Measurements from ENCODE around the gene SH2B2. TPM values are rescaled to one million over a fixed set of nuclear protein-coding genes. Genes with fewer than 3 reads are reported as not detected.
"Not testable (repeated sequence)": the region's sequence is repeated elsewhere in the genome, so short reads cannot be mapped to it uniquely, and the experiment has no call there.

The SH2B2 gene
- total RNA-seq, 2 donors from 2014 or later, result 3.1 to 5.0 TPM

DNA sequence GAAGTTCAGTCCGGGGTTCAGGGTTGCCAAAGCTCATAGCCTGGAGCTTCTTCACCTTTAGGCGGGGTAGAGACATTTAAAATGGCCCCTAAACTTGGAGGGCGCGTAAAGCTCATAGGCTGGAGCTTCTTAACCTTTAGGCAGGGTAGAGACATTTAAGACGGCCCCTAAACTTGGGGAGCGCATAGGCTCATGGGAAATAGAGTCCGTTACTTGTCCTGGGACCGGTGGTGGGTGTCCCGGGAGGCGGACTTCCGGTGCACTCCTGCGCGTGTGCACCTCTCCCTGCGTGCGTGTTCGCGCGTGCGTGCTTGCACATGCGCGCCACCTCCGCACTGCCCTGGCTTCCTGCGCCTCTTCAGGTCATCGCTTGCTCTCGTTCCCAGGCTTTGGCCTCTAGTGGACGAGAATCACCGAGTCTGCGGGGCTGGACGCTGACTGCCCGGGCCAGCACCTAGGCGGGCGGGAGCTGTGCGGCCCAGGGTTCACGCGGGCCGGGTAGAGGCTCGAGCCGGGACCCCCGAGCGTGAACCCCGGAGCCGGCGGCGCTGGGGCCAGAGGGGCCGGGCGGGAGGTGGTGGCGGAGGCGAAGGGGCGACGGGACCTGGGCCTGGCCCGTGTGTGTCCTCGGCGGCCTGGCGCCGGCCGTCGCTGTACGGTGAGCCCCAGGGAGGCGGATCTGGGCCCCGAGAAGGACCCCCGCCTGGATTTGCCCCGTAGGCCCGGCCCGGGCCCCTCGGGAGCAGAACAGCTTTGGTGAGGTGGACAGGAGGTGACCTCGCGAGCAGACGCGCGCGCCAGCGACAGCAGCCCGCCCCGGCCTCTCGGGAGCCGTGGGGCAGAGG is 77.1 kb downstream of the SH2B2 start:
- Histone ChIP-seq H3K27ac (peak overlapping the region; percentile 76), H3K4me3 (peak overlapping the region; percentile 93), H3K9ac (ENCODE audit: low read depth in 2 of 2, low read length in 2 of 2) (peak overlapping the region; percentile 34 to 86)
- H3K27me3 ChIP-seq; H3K9me3 ChIP-seq; intact Hi-C loops (cut with DNase I); H3K36me3 ChIP-seq; H3K4me1 ChIP-seq: not testable (repeated sequence)
- peak; percentile 96 for DNase-seq

DNA sequence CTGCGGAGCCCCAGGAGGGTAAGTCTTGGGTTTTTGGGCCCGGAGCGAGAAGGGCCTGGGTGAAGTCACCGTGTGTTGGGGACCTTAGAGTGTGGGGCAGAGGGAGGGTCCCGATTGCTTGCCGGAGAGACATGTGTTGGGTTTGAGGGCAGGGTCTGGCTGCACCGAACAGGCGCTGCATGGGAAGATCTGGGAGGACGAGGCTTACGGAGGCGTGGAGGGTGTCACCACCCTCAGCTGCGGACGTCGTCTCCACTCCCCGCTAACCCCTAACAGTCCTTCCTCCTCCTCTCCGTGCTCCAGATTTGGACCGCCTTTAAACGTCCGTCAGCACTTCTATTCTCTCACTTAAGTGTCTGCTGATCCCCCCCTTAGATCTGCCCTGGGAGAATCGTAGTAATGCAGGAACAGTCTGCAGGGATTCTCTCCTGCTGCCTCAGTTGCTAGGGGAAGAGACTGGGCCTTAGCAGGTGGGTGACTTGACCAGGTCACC is 77.8 kb downstream of the SH2B2 start:
- H3K36me3 ChIP-seq; H3K9me3 ChIP-seq; H3K4me1 ChIP-seq; H3K27me3 ChIP-seq; intact Hi-C loops (cut with DNase I): not testable (repeated sequence)
- Histone ChIP-seq H3K27ac (peak overlapping the region; percentile 76), H3K9ac (ENCODE audit: low read depth in 2 of 2, low read length in 2 of 2) (peak overlapping the region; percentile 34 to 86), H3K4me3 (peak overlapping the region; percentile 93)
- peak; percentile 19 for DNase-seq

DNA sequence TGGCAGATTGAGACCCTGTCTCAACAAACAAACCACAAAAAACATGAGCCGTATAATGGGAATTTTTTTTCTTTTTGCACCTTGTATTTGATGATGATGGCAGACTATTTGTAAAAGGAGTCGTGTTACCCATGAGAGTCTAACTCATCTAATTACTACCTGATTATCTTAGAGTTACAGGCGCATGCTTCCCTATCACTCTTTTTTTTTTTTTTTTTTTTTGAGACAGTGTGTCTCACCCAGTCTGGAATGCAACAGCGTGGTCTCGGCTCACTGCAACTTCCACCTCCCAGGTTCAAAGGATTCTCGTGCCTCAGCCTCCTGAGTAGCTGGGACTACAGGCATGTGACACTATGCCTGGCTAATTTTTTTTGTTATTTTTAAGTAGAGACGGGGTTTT is 78.7 kb downstream of the SH2B2 start:
- H3K36me3 ChIP-seq; H3K9ac ChIP-seq (ENCODE audit: low read depth in 2 of 2, low read length in 2 of 2); H3K27me3 ChIP-seq; intact Hi-C loops (cut with DNase I); DNase-seq; H3K4me1 ChIP-seq; H3K27ac ChIP-seq; H3K4me3 ChIP-seq; H3K9me3 ChIP-seq: not testable (repeated sequence)

DNA sequence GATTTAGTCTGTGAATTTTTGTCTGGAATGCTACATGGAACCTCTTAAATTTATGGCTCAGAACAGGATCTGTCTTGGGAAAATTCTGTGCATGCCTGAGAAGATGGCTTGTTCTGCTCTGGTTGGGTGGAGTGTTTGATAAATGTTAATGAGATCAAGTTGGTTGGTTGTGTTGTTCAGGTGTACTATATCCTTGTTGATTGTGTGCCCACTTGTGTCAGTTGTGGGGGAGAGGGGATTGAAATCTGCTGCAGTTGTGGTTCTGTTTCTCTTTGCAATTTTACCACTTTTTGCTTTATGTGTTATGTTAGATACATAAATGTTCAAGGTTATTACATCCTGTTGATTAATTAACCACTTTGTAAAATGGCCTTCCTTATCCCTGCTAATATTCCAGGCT is 83.4 kb downstream of the SH2B2 start:
- H3K4me3 ChIP-seq; H3K27me3 ChIP-seq; H3K4me1 ChIP-seq; H3K9me3 ChIP-seq; H3K27ac ChIP-seq; intact Hi-C loops (cut with DNase I); H3K9ac ChIP-seq (ENCODE audit: low read depth in 2 of 2, low read length in 2 of 2); DNase-seq; H3K36me3 ChIP-seq: not testable (repeated sequence)

Small RNAs within 50 kb of the gene (microRNA-seq; reads per million reads assigned to microRNA genes)
- not detected for gene MIR4285

Other genes starting within 250 kb of the SH2B2 start
- gene SPDYE6, start 69.6 kb downstream of the SH2B2 start, total RNA-seq, result not detected
- 10 to 100 TPM; 15.1 to 19.4 TPM for gene PRKRIP1, start 109.5 kb downstream of the SH2B2 start, total RNA-seq
- 1 to 10 TPM; 3.3 to 5.5 TPM for gene ORAI2, start 146.7 kb downstream of the SH2B2 start, total RNA-seq
- gene ALKBH4, start 178.0 kb downstream of the SH2B2 start, total RNA-seq, result 10 to 100 TPM in 1 of 2 donors, 1 to 10 TPM in 1; 9.7 to 14.1 TPM
- gene LRWD1, start 178.1 kb downstream of the SH2B2 start, total RNA-seq, result 10 to 100 TPM; 11.4 to 19.6 TPM
- gene POLR2J, start 192.1 kb downstream of the SH2B2 start, total RNA-seq, result 10 to 100 TPM; 43.0 to 49.2 TPM
- 10 to 100 TPM; 13.2 to 30.0 TPM for gene RASA4B, start 230.9 kb downstream of the SH2B2 start, total RNA-seq